IPS-18a (cell line): ENCODE measurements around the gene ZFR.
"Not testable (repeated sequence)": the region's sequence is repeated elsewhere in the genome, so short reads cannot be mapped to it uniquely, and the experiment has no call there.

Experiments used
- H3K27ac ChIP-seq: one replicate; pipeline ENCODE4 v1.5.1; 2013; ENCODE audit warnings: low read length
- H3K27me3 ChIP-seq: one replicate; pipeline ENCODE4 v1.6.1; 2013; ENCODE audit warnings: mild to moderate bottlenecking, low read length; ENCODE audit not compliant: control insufficient read depth, insufficient read depth
- H3K36me3 ChIP-seq: one replicate; pipeline ENCODE4 v1.6.1; 2013; ENCODE audit warnings: low read depth, low read length; ENCODE audit not compliant: control insufficient read depth
- H3K4me1 ChIP-seq: one replicate; pipeline ENCODE4 v1.6.1; 2013; ENCODE audit warnings: low read depth, low read length; ENCODE audit not compliant: control insufficient read depth
- H3K4me3 ChIP-seq: one replicate; pipeline ENCODE4 v1.5.1; 2013; ENCODE audit warnings: low read length
- H3K9ac ChIP-seq: one replicate; pipeline ENCODE4 v1.6.1; 2013; ENCODE audit warnings: mild to moderate bottlenecking, low read length, moderate library complexity
- H3K9me3 ChIP-seq: one replicate; pipeline ENCODE4 v1.6.1; 2013; ENCODE audit warnings: low read depth, low read length; ENCODE audit not compliant: control insufficient read depth

The ZFR gene

DNA sequence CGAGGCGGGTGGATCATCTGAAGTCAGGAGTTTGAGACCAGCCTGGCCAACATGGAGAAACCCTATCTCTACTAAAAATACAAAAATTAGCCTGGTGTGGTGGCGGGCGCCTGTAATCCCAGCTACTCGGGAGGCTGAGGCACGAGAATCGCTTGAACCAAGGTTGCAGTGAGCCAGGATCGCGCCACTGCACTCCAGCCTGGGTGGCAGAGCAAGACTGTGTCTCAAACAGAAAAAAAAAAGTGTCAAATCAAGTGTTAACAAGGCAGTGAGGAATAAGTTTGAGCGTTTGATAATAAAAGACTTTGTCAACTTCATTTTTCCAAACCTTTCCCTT, 130.4 kb downstream of the ZFR start:
- not testable (repeated sequence) for H3K9ac ChIP-seq, H3K27me3 ChIP-seq, H3K36me3 ChIP-seq, H3K9me3 ChIP-seq, H3K27ac ChIP-seq, H3K4me3 ChIP-seq
- peaks cover 10% of the 10 kb centered on the region for H3K4me1 ChIP-seq

GRCh38 chr5:32312595-32313332, 131.8 kb downstream of the ZFR start, which contains the start of gene MTMR12:
Gene MTMR12, minus strand, starts transcription at chr5:32312939. Its CDS starts 101 bp downstream, at chr5:32312838.
- Histone ChIP-seq H3K27ac (peak within 1 kb of the TSS; percentile 62), H3K9ac (peak within 1 kb of the TSS; percentile 77), H3K27me3 (no peaks in the 10 kb centered on the region)

DNA sequence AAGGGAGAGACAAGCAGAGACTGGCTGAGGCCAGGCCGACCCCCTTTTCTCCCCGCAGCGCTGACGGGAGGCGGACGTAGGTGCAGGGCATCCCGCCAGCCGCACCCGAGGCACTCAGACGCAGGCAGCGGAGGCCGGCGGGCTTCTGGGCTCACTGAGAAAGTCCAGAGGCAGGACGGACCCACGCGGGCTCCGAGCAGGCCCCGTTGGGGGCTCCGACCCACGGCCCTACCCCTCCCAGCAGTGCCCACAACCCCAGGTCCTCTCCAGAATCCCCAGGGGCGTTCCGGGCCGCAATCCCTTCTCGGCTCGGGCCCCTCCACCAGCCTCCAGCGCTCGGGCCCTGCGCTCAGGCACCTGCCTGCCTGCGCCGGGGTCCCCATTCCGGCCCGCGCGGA, 132.3 kb downstream of the ZFR start:
- Histone ChIP-seq H3K4me1 (peaks cover 10% of the 10 kb centered on the region), H3K27me3 (no peaks in the 10 kb centered on the region), H3K27ac (no peak overlapping the region), H3K9ac (peak overlapping the region; percentile 77), H3K9me3 (no peaks in the 10 kb centered on the region), H3K4me3 (peak overlapping the region; percentile 82), H3K36me3 (no peaks in the 10 kb centered on the region)

More at GRCh38 chr5:32312595-32313332, 131.8 kb downstream of the ZFR start, which contains the start of gene MTMR12:
- no peaks in the 10 kb centered on the region for H3K9me3 ChIP-seq
- H3K4me3 ChIP-seq: peak within 1 kb of the TSS; percentile 82
- H3K36me3 ChIP-seq: no peaks in the 10 kb centered on the region
- H3K4me1 ChIP-seq: peaks cover 10% of the 10 kb centered on the region

- Histone ChIP-seq H3K9ac (peak overlapping the region; percentile 77), H3K4me1 (peaks cover 10% of the 10 kb centered on the region), H3K9me3 (no peaks in the 10 kb centered on the region), H3K27me3 (no peaks in the 10 kb centered on the region), H3K27ac (no peak overlapping the region), H3K36me3 (no peaks in the 10 kb centered on the region), H3K4me3 (peak overlapping the region; percentile 82)
Measured at GRCh38 chr5:32311404-32312196, 132.9 kb downstream of the ZFR start.

- no peaks in the 10 kb centered on the region for H3K27me3 ChIP-seq
- no peak overlapping the region for H3K9ac ChIP-seq
- no peaks in the 10 kb centered on the region for H3K9me3 ChIP-seq
- no peaks in the 10 kb centered on the region for H3K36me3 ChIP-seq
- no peak overlapping the region for H3K4me3 ChIP-seq
- H3K4me1 ChIP-seq: peaks cover 10% of the 10 kb centered on the region
- no peak overlapping the region for H3K27ac ChIP-seq
Measured at GRCh38 chr5:32309761-32310160, 134.8 kb downstream of the ZFR start.

DNA sequence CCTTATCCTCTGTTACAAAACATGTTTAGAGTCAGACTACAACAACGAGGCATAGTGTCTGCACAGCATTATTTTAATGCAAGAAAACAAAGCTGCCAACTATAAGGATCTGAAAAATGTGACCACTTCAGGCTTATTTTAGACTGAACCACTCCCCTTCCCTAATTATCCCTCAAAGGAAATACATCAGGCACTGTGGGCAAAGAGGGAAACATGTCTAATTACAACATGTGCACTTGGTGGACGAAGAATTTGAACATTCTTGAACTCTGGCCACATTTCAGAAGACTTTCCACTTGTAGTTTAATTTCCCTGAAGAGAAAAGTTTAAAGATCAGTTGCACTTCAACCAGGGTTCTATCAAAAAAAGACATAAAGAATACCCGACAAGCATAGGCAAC, 135.6 kb downstream of the ZFR start:
- no peak overlapping the region for H3K27ac ChIP-seq
- no peak overlapping the region for H3K9ac ChIP-seq
- H3K36me3 ChIP-seq: no peaks in the 10 kb centered on the region
- H3K9me3 ChIP-seq: no peaks in the 10 kb centered on the region
- no peaks in the 10 kb centered on the region for H3K27me3 ChIP-seq
- H3K4me3 ChIP-seq: no peak overlapping the region
- H3K4me1 ChIP-seq: peaks cover 15% of the 10 kb centered on the region

- H3K36me3 ChIP-seq: no peaks in the 10 kb centered on the region
- H3K9ac ChIP-seq: no peak overlapping the region
- H3K4me3 ChIP-seq: no peak overlapping the region
- H3K4me1 ChIP-seq: peaks cover 26% of the 10 kb centered on the region
- H3K27ac ChIP-seq: no peak overlapping the region
- H3K27me3 ChIP-seq: no peaks in the 10 kb centered on the region
- no peaks in the 10 kb centered on the region for H3K9me3 ChIP-seq
Measured at GRCh38 chr5:32307769-32308194, 136.8 kb downstream of the ZFR start.

- Histone ChIP-seq H3K27ac (no peak overlapping the region), H3K4me1 (peaks cover 25% of the 10 kb centered on the region), H3K4me3 (no peak overlapping the region), H3K9ac (no peak overlapping the region), H3K36me3 (no peaks in the 10 kb centered on the region), H3K27me3 (no peaks in the 10 kb centered on the region), H3K9me3 (no peaks in the 10 kb centered on the region)
Measured at GRCh38 chr5:32304622-32305021, 139.9 kb downstream of the ZFR start.
